ENCODE results near the gene CFL1.

Gene CFL1

GRCh38 chr11:65829459-65829858, 28.5 kb downstream of the CFL1 start:
- no peak for DNase-seq

DNA sequence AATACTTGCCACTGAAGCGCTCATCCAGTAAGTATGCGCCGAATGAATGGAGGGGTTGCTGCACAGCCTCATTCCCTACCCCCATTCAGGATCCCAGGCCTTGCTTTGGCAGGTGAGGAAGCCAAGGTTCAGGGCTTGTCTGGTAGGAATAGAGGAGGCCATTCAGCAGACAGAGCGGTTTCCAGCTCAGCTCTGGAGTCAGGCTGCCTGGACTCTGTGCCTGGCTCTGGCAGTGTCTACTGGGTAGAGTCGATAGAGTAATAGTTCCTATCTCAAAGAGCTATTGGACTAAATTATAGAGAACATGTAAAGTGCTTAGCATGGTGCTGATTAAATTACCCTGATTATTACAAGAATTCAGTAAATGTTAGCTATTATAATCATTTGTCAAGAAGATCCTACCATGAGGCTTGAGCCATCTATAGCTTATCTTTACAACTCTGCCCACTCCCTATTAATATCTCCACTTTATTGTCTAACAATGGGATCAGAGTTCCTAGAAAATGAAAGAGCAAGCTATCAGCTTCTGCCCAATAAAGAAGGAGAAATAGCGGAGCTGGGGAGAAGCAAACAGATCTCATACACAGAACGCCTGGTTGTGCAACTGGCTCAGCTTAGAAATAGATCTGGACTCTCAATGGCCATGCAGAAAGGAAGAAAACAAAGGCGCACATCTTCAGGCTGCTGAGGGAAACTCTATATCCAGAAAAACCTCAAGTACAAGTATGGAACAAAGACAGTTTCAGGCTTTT, 30.8 kb downstream of the CFL1 start:
- DNase-seq, result no peak

DNA sequence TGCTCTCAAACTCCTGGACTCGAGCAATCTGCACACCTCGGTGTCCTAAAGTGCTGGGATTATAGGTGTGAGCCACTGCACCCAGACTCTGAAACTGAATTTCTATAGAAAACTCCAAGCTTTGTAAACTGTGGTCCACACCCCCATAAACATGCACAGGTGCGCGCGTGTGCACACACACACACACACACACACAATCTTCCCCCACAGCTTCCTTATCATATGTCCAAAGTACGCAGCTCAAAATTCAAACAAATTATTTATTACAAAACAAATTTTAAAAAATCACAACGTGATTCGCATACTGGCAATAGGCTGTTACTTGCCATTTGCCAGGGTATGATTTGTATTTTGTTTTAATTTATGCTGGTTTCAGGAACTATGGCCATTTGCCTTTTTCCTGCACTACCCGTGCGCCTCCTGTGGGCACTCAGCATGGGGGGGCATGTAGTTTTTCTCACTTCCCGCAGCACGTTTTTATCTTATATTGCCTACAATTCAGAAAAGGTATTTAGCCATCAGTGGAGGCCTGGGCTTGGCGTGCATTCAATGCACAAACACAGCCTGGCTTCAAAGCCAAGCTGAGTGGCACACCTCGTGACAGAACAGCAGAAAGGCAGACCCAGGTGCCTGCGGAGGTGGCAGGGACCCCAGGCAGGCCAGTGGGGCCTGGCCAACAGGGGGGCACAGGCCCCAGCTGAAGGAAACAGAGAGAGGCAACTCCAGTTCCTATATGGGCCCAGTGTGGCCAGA, 35.0 kb downstream of the CFL1 start:
- no peak for DNase-seq

DNA sequence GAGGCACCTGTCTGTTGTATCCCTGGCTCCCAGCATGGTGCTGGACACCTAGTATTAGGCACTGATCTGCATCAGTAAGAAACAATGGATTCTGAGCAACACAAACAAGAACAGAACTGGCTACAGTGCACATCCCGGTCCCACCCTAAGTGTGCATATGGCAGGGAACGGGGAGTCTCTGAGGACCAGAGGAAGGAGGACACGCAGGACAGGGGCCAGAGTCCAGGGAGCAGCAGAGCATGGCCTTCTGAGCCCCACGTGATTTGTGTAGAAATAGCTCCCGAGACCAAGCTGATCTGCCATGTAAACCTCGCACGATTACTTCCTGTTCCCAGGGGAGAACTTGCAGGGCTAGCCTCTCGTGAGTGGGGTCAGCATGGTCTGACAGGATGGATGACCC, 36.9 kb downstream of the CFL1 start:
- DNase-seq, result no peak

DNA sequence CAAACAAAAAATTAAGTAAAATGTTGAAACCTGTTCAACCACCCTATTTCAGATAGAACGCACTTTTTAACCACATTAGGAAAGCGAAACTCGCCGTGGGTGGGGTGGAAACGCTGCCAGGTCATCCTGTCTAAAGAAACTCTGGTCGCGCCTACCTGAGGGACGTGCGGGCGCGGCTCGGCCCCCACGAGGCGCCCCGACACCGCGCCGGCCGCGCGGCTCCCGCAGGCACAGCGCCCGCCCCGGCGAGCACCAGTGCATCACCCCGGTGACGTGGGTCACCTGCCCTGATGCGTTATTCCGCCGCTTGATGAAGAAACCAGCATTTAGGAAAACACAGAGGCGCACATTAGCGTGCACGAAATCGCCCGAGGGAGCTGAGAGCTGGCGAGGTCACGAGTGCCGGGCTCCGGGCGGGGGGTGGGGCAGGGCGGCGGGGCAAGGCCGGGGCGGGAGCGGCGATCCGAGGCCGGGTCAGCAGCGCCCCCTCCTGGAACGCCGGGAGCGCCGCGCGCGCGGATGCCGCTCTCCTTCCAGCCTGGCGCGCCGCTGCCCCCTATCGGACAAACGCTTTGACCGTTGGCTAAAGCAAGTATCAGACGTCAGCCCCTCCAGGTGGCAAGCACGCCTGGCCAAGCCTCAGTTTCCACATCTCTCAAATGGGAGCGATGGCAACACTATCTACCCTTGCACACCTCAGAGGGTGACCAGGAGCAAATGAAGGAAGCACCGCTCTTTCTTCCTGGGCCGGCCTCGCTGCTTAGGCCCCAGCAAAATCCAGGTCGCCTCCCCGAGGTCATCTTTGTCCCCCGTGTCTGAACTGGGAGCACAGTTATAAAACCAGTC, 39.9 kb downstream of the CFL1 start:
- peak; percentile 93 for DNase-seq

- DNase-seq, result no peak
These were observed 40.6 kb downstream of the CFL1 start for GRCh38 chr11:65817312-65817834.

DNA sequence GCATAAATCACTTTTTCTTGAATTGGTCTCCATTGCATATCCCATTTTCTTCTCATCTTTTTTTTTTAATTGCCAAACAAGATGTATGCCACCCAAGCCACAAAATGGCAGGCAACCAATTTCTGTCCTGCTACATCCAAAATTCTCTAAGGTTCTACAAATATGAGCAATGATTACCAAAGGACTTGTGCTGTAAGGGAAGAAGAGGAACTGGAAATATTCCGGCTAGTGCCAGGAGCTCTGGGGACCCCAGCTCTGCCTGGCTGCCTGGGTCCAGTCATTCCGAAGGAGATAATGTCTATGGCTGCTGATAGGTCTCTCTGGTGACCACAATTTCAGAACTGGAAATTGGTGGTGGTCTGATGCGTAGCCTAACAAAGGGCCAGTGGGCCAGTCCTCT, 41.3 kb downstream of the CFL1 start:
- DNase-seq, result no peak

GRCh38 chr11:65814986-65815565, 42.9 kb downstream of the CFL1 start:
- DNase-seq, result no peak

DNA sequence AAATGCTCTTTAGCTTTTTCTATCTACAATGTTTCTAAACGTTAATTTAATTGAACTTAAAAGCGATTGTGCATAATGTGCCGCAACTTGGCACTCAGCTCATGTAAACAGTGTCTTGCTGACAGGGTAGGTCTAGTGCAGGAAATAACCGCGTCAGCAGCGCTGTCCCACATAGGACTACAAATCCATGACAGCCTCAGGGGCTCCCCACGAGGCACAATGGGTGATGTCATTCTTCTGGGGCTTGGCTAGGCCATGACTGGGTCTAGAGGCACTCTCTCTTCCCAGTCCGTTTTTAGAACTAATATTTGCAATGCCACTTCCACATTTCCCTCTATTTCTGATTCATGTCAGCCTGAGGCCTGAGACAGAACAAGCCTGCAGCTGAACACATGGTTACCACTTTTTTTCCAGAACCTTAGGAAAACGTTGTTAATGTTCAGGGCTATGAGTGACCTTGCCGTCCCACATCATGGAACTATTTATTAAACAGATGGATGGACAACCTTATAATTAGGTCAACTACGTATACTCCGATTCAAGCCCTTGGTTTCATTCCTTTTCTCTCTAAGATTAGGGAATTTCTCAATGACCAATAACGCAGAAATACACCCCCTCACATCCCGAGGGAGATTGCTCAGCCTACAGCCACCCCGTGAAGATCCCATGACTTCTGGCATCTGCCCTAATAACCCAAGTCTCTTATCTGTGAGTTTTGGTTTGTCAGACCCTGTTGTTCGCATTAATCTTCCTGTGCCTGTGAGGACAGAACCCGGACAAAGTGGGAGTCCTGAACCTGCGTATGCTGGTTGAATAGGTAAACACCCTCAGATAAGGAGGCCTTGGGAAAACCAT, 43.6 kb downstream of the CFL1 start:
- no peak for DNase-seq

GRCh38 chr11:65811764-65812475, 46.1 kb downstream of the CFL1 start:
- no peak for DNase-seq

DNA sequence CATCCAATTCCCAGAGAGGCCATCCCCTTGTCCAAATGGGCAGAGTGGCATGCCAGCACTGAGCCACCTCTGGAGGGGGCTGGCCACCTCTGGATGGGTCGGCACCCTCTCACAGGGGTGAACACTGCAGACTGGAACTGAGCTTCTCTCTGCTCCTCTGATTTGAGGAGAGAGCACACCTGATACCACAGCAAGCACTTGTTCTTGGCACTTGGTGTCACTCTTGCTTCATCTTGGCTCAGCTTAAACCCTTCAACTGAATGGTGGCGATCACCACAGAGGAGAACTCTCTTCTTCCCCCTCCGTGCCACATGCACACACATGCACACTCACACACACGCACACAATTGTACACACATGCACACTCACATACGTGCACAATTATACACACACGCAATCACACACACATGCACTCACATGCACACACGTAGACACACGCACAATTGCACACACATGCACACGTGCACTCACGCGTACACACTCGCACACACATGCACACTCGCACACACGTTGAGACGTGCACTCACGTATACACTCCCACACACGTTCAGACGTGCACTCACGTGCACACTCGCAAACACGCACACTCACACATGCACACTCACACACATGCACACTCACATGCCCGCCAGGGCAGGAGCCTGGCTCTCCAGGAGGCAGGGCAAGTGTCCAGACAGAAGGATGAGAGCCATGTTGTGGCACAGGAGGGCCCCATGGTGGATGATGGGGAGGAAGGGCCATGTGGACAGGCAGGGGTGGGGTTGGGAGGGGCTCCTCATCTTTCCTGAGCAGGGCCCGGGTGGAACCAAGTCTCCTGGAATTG, 47.7 kb downstream of the CFL1 start:
- no peak for DNase-seq

DNA sequence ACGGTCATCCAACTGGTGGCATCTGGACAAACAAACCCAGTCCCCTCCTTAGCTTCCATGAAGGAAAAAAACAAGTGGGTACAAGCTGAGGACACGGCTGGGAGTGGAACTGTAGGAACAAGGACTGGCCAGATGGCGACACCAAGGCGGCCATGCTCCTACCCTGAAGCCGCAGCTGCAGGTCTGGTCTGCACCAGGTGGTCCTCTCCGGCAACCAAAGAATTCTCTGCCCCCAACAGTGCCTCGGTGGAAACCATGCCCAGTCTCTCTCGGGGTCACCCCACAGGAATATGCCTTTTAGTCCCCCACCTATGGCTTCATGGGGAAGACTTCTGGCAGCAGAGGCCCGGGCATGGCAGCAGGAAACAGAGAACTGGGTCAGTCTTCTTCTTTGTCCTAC, 48.5 kb downstream of the CFL1 start:
- DNase-seq, result no peak

- DNase-seq, result no peak
These were observed 49.1 kb downstream of the CFL1 start for GRCh38 chr11:65808744-65809341.

DNA sequence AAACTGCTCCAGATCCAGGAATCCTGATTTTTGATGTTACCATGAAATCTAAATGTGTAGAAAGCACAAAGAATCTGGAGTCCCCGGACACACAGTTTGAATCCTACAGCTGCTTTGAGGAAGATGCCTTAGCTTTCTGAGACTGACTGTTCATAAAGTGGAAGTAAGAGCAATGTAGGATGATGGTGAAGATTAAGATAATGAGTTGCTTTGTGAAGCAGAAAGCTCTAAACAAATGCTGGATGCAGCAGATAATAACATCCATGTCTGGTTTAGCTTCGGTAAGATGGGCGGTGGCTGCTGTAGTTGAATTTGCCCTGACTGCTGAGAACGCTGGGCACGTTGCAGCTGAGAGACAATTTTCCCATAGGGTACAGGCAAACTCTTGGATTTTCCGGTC, 51.0 kb downstream of the CFL1 start:
- no peak for DNase-seq
